MM.1S (cell line): ENCODE measurements around the gene KCND2.

ENCODE experiments used
- DNase-seq: peaks from one replicate; pipeline ENCODE4 v3.0.0-alpha.2; 2015
- H2AFZ ChIP-seq: fragments of 300-600 bp; sonication (generic); 2 replicates; pipeline ENCODE4 v1.6.0; 2016; ENCODE audit warnings: antibody characterized with exemption, low read length
- H3F3A ChIP-seq: fragments of 300-600 bp; sonication (generic); 2 replicates; pipeline ENCODE4 v1.6.1; 2016; ENCODE audit warnings: mild to moderate bottlenecking, antibody characterized with exemption, low read length, moderate library complexity, mixed read lengths; ENCODE audit not compliant: insufficient read depth
- H3K27ac ChIP-seq: fragments of 300-600 bp; sonication (generic); 2 replicates; pipeline ENCODE4 v1.5.1; 2016; ENCODE audit warnings: mild to moderate bottlenecking, low read length
- H3K27me3 ChIP-seq: fragments of 300-600 bp; sonication (generic); replicated peaks from 2 replicates; pipeline ENCODE4 v1.6.0; 2016; ENCODE audit warnings: low read length; ENCODE audit not compliant: insufficient read depth
- H3K36me3 ChIP-seq: fragments of 300-600 bp; sonication (generic); replicated peaks from 2 replicates; pipeline ENCODE4 v1.6.1; 2016; ENCODE audit warnings: mild to moderate bottlenecking, low read length, mixed read lengths; ENCODE audit not compliant: insufficient read depth
- H3K4me1 ChIP-seq: fragments of 300-600 bp; sonication (generic); 2 replicates; pipeline ENCODE4 v1.6.1; 2016; ENCODE audit warnings: low read length, mixed read lengths
- H3K4me2 ChIP-seq: fragments of 300-600 bp; sonication (generic); 2 replicates; pipeline ENCODE4 v1.6.0; 2016; ENCODE audit warnings: low read depth, low read length
- H3K4me3 ChIP-seq: fragments of 300-600 bp; sonication (generic); 2 replicates; pipeline ENCODE4 v1.5.1; 2016; ENCODE audit warnings: low read length, mixed read lengths
- H3K79me2 ChIP-seq: fragments of 300-600 bp; sonication (generic); 2 replicates; pipeline ENCODE4 v1.6.1; 2016; ENCODE audit warnings: mixed run types, low read length, mixed read lengths
- H3K9ac ChIP-seq: fragments of 300-600 bp; sonication (generic); 2 replicates; pipeline ENCODE4 v1.6.1; 2016; ENCODE audit warnings: low read length, mixed read lengths
- H3K9me2 ChIP-seq: fragments of 300-600 bp; sonication (generic); replicated peaks from 2 replicates; pipeline ENCODE4 v1.6.1; 2016; ENCODE audit warnings: mild to moderate bottlenecking, low read length, mixed read lengths; ENCODE audit not compliant: insufficient read depth
- H3K9me3 ChIP-seq: fragments of 300-600 bp; sonication (generic); replicated peaks from 2 replicates; pipeline ENCODE4 v1.6.1; 2016; ENCODE audit warnings: mild to moderate bottlenecking, low read length, mixed read lengths; ENCODE audit not compliant: insufficient read depth
- H4K20me1 ChIP-seq: fragments of 300-600 bp; sonication (generic); 2 replicates; pipeline ENCODE4 v1.6.1; 2016; ENCODE audit warnings: mild to moderate bottlenecking, low read length, moderate library complexity, mixed read lengths; ENCODE audit not compliant: insufficient read depth
- CTCF ChIP-seq: fragments of 300-600 bp; sonication (generic); IDR thresholded peaks from 2 replicates; pipeline ENCODE4 v1.5.1; 2016; ENCODE audit warnings: antibody characterized with exemption, low read length, mixed read lengths
- EZH2 ChIP-seq: fragments of 300-600 bp; sonication (generic); optimal IDR thresholded peaks from 2 replicates; pipeline ENCODE3; 2017; ENCODE audit warnings: low read depth, mild to moderate bottlenecking, antibody characterized with exemption, low read length, mixed read lengths
- EZH2phosphoT487 ChIP-seq: fragments of 300-600 bp; sonication (generic); IDR thresholded peaks from 2 replicates; pipeline ENCODE4 v1.6.1; 2018; ENCODE audit warnings: antibody characterized with exemption, low read length

KCND2 gene

GRCh38 chr7:120280743-120281142, 7.8 kb downstream of the KCND2 start:
- DNase-seq = no peak
- Histone ChIP-seq H3K36me3 (no peaks in the 10 kb centered on the region), H3K4me3 (no peak overlapping the region), H3K27ac (no peak overlapping the region), H2AFZ (no peak overlapping the region), H3K4me1 (no peaks in the 10 kb centered on the region), H3K9ac (no peak overlapping the region), H3K4me2 (no peak overlapping the region), H3K27me3 (no peaks in the 10 kb centered on the region), H3F3A (no peaks in the 10 kb centered on the region), H4K20me1 (no peaks in the 10 kb centered on the region), H3K9me2 (no peaks in the 10 kb centered on the region), H3K79me2 (no peaks in the 10 kb centered on the region), H3K9me3 (no peaks in the 10 kb centered on the region)
- no peak for TF ChIP-seq EZH2phosphoT487
- TF ChIP-seq CTCF = no peak
- no peak for TF ChIP-seq EZH2

GRCh38 chr7:120293027-120293426, 20.1 kb downstream of the KCND2 start:
- Histone ChIP-seq H3F3A (no peaks in the 10 kb centered on the region), H3K27me3 (no peaks in the 10 kb centered on the region), H3K4me3 (no peak overlapping the region), H3K36me3 (no peaks in the 10 kb centered on the region), H3K4me1 (no peaks in the 10 kb centered on the region), H4K20me1 (no peaks in the 10 kb centered on the region), H3K9me3 (no peaks in the 10 kb centered on the region), H2AFZ (no peak overlapping the region), H3K9ac (no peak overlapping the region), H3K27ac (no peak overlapping the region), H3K79me2 (no peaks in the 10 kb centered on the region), H3K4me2 (no peak overlapping the region), H3K9me2 (no peaks in the 10 kb centered on the region)
- TF ChIP-seq EZH2phosphoT487 = no peak
- TF ChIP-seq EZH2 = no peak
- TF ChIP-seq CTCF = no peak
- DNase-seq = no peak

- H3K27ac ChIP-seq = no peak overlapping the region
- no peaks in the 10 kb centered on the region for H3K9me3 ChIP-seq
- no peaks in the 10 kb centered on the region for H3F3A ChIP-seq
- no peaks in the 10 kb centered on the region for H4K20me1 ChIP-seq
- no peak overlapping the region for H3K4me2 ChIP-seq
- H3K9ac ChIP-seq = no peak overlapping the region
- no peaks in the 10 kb centered on the region for H3K27me3 ChIP-seq
- no peak for DNase-seq
- H3K4me3 ChIP-seq = no peak overlapping the region
- no peaks in the 10 kb centered on the region for H3K4me1 ChIP-seq
- H3K9me2 ChIP-seq = no peaks in the 10 kb centered on the region
- no peak for TF ChIP-seq EZH2phosphoT487
- no peak for TF ChIP-seq EZH2
- TF ChIP-seq CTCF = no peak
- H3K79me2 ChIP-seq = no peaks in the 10 kb centered on the region
- no peaks in the 10 kb centered on the region for H3K36me3 ChIP-seq
- H2AFZ ChIP-seq = no peak overlapping the region
Observed at GRCh38 chr7:120302190-120302589, 29.2 kb downstream of the KCND2 start.
